ENCODE results near the gene IFITM1. TPM values are rescaled to one million over a fixed set of nuclear protein-coding genes. Genes with fewer than 3 reads are reported as not detected.

Gene IFITM1
- total and polyA plus RNA-seq, 2 of the 8 experiments (the other 6 are each of a cell fraction or from before 2014, with no cell fraction given): 394 to 1,464 TPM

DNA sequence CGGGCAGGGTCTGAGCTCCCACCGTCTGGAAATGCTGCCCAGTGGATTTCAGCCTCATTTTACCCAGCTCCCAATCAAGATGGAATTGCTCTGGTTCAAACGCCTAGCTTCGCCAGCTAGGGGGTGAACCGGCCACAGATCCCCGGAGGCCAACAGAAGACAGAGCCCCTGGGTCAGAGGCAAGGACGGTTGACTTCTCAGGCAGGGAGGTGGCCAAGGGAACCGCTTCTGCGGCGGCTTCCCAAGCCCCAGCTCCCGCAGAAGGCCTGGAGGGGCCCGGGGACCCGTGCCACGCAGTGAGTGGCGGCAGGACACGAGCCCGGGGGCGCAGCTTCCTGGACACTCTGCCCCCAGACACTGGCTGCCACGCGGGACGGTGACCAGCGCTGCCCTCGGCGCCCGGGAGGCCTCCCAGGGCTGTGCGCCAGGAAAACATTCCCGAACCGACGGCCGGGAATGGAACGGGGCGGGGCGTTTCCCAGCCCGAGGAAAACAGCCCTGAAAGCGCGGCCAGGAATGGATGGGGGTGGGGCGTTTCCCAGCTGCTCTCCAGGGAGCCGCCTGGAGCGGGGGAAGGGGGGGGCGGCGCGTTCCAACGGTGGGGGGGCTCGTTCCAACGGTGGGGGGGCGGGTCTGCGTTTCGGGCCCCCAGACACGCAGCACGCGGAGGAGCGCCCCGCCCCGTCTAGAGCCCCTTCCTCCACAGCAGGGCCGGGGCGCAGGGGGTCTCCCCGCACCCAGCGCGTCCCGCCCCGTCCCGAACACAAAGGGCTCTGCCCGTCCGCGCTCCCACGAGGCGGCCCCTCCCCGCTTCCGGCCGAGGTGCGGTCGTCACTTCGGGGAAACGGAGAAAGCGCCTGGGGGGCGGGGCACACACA lies 42.0 kb downstream of the IFITM1 start (continued):
- TF ChIP-seq EZH2 (IDR thresholded peaks at IDR 0.05; ENCODE audit: low read depth, low read length, severe bottlenecking) (peak; percentile 30), KDM5A (IDR thresholded peaks at IDR 0.05; ENCODE audit: low read length) (no peak), PHF8 (conservative IDR thresholded peaks at IDR 0.05; ENCODE audit: low read depth, low read length) (peak; percentile 32; the same call in 1 of the 2 replicates), SAP30 (IDR thresholded peaks at IDR 0.05; ENCODE audit: insufficient read depth, insufficient replicate concordance, low read length) (no peak), TEAD4 (IDR thresholded peaks at IDR 0.05; ENCODE audit: low read depth, low read length) (peak; percentile 67; the same call in 1 of the 2 replicates), CBX8 (IDR thresholded peaks at IDR 0.05; ENCODE audit: borderline replicate concordance, low read depth, low read length) (no peak)
